Adrenal gland (tissue), 12 donors: ENCODE data around the gene BCL2L1. TPM values are rescaled to one million over a fixed set of nuclear protein-coding genes. Genes with fewer than 3 reads are reported as not detected.

ENCODE experiments used
- DNase-seq, 7 donors: peaks; one replicate each; pipeline ENCODE4 v3.0.0-alpha.2; 2019 to 2020
- H3K27ac ChIP-seq, 5 donors: fragments of 200-600 bp; sonication (generic) in 4 of 5; 1 replicate in 3 of 5; 2 replicates in 2 of 5; pipeline versions ENCODE4 v1.5.1 to v1.8.0; 2016 to 2020; ENCODE audit warnings: mild to moderate bottlenecking in 1 of 5
- H3K27me3 ChIP-seq: fragments of 200-600 bp; 2 replicates; pipeline ENCODE4 v1.8.0; 2021
- H3K36me3 ChIP-seq, 2 donors: fragments of 200-600 bp; replicated peaks in 1 of 2; 1 replicate in 1 of 2; 2 replicates in 1 of 2; pipeline versions ENCODE4 v1.5.1 to v1.8.0; 2018 to 2022
- H3K4me1 ChIP-seq, 2 donors: fragments of 200-600 bp; replicated peaks in 1 of 2; 1 replicate in 1 of 2; 2 replicates in 1 of 2; pipeline versions ENCODE4 v1.5.1 to v1.8.0; 2018 to 2021
- H3K4me3 ChIP-seq, 4 donors: fragments of 200-600 bp; sonication (generic) in 3 of 4; one replicate each; pipeline ENCODE4 v1.5.1; 2016 to 2018
- H3K9me3 ChIP-seq, 3 donors: fragments of 200-600 bp; sonication (generic) in 1 of 3; replicated peaks in 1 of 3; 1 replicate in 2 of 3; 2 replicates in 1 of 3; pipeline versions ENCODE4 v1.5.1 to v1.8.0; 2016 to 2021
- CTCF ChIP-seq, 6 experiments: fragments of 450-650 bp in 4 of 6; fragments of 200-600 bp in 2 of 6; sonication (generic) in 1 of 6; IDR thresholded peaks; 1 replicate in 5 of 6; 2 replicates in 1 of 6; pipeline versions ENCODE4 v1.5.1 to v1.8.0; 2016 to 2021; ENCODE audit warnings: antibody characterized with exemption in 6 of 6, mild to moderate bottlenecking in 2 of 6, moderate library complexity in 1 of 6
- POLR2A ChIP-seq, 2 donors: fragments of 450-650 bp; IDR thresholded peaks; one replicate each; pipeline ENCODE4 v1.6.1; 2017; ENCODE audit warnings: antibody characterized with exemption in 2 of 2, mild to moderate bottlenecking in 2 of 2, moderate library complexity in 1 of 2
- WGBS, 4 donors: extraction: QIAGEN DNeasy Blood & Tissue Kit in 2 of 4; methylation state at CpG; one replicate each; pipeline versions ENCODE4 v1.1.5 to v1.1.7; 2013 to 2017; 5-methylcytosine and 5-hydroxymethylcytosine counted together
- intact Hi-C, 2 donors: fragments of 100-400 bp; cut with DNase I; formaldehyde crosslinking; loops; one replicate each; pipeline versions ENCODE4 v1.14.1 to v1.15.0; 2022 to 2023
- polyA plus RNA-seq, 3 donors: library from polyadenylated mRNA; stranded (reverse); fragments of 200-250 nt in 2 of 3; fragments of 350-450 nt in 1 of 3; fragmentation: Illumina TruSeq in 1 of 3; extraction: RNeasy Lipid Tissue Mini Kit (QIAGEN cat#74804) in 1 of 3; gene quantifications; one replicate each; pipeline ENCODE4 v1.2.3, GENCODE V29; 2013 to 2014
- total RNA-seq, 9 donors: library from RNA; depleted of rRNA in 4 of 9; stranded (reverse); fragments of >200 nt in 4 of 9; fragments of 120-200 nt in 1 of 9; fragmentation: NEBNext Ultra II Directional in 1 of 9; extraction: Animal tissue kit (Norgen Biotek cat#: 25700) in 1 of 9; gene quantifications; one replicate each; pipeline versions ENCODE4 v1.1.0 to v1.2.4, GENCODE V29; 2013 to 2023
- donor health status: healthy with polysubstance abuse.
- donor health status: Bipolar disorder and iron deficiency.
- donor health status: DM: yes; HTN: yes; CAD: no.
- donor health status: DM: no; HTN: no; CAD: no.
- donor health status: DM: no; HTN: no; CAD: no.
- donor health status: DM: yes; HTN: yes; CAD: no.

Gene BCL2L1
- total and polyA plus RNA-seq, 12 donors, result 40.2 to 143 (median 64.4) TPM

GRCh38 chr20:31693987-31694661, 28.5 kb downstream of the BCL2L1 start:
- Histone ChIP-seq H3K27ac (peak overlapping the region in 3 of 5 donors; percentile 34 to 92 (median 78)), H3K36me3 (peaks cover 0 to 6% of the 10 kb centered on the region in 2 donors), H3K27me3 (no peaks in the 10 kb centered on the region), H3K9me3 (no peaks in the 10 kb centered on the region), H3K4me3 (no peak overlapping the region), H3K4me1 (peaks cover 18 to 53% of the 10 kb centered on the region in 2 donors)
- 56 to 96% (median 81%) methylated on average over 2 to 4 of the region's 4 CpGs for WGBS, 4 donors
- intact Hi-C loops, result no loop called here
- DNase-seq, result no peak
- no peak for TF ChIP-seq POLR2A (IDR thresholded peaks at IDR 0.05)
- TF ChIP-seq CTCF (IDR thresholded peaks at IDR 0.05), result no peak

- Histone ChIP-seq H3K27me3 (no peaks in the 10 kb centered on the region), H3K4me1 (peaks cover 10 to 45% of the 10 kb centered on the region in 2 donors), H3K9me3 (no peaks in the 10 kb centered on the region), H3K36me3 (peaks cover 0 to 6% of the 10 kb centered on the region in 2 donors), H3K27ac (no peak overlapping the region), H3K4me3 (no peak overlapping the region)
- WGBS, 4 donors, result 91 to 94% (median 91%) methylated on average over 6 of the region's 6 CpGs
- no peak for DNase-seq
- intact Hi-C loops, result no loop called here
- no peak for TF ChIP-seq POLR2A (IDR thresholded peaks at IDR 0.05)
Observed at GRCh38 chr20:31693402-31693801, 29.3 kb downstream of the BCL2L1 start.

DNA sequence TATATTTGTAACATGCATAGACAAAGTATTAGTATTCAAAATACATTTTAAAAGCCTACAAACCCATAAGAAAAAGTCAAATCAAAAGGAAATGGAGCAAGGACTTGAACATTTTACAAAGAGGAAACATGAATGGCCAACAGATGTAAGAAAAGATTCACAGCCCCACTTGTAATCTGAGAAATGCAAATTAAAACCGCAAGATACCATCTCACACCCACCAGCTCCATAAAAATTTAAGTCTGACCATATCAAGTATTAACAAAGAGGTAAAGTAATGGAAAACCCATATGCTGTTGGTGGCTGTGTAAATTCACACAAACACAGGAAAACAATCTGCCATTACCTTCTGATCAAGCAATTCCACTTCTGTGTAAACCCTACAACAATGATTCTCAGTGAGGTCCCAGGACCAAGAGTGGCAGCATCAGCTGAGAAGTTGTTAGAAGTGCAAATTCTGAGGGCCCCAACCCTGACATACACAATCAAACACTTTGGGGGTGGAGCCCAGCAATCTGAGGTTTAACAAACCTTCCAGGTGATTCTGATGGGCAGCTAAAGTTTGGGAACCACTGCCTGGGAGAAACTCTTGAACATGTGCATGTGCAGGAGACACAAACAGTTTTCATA, 30.9 kb downstream of the BCL2L1 start:
- no peak for DNase-seq
- WGBS, 4 donors, result 57 to 72% (median 67%) methylated on average over 1 of the region's 1 CpG
- Histone ChIP-seq H3K36me3 (peaks cover 0 to 12% of the 10 kb centered on the region in 2 donors), H3K27ac (peak overlapping the region in 2 of 5 donors; percentile 13 to 24), H3K27me3 (no peaks in the 10 kb centered on the region), H3K4me3 (no peak overlapping the region), H3K4me1 (peaks cover 9 to 43% of the 10 kb centered on the region in 2 donors), H3K9me3 (no peaks in the 10 kb centered on the region)
- intact Hi-C loops, result no loop called here
- TF ChIP-seq CTCF (IDR thresholded peaks at IDR 0.05), result no peak

DNA sequence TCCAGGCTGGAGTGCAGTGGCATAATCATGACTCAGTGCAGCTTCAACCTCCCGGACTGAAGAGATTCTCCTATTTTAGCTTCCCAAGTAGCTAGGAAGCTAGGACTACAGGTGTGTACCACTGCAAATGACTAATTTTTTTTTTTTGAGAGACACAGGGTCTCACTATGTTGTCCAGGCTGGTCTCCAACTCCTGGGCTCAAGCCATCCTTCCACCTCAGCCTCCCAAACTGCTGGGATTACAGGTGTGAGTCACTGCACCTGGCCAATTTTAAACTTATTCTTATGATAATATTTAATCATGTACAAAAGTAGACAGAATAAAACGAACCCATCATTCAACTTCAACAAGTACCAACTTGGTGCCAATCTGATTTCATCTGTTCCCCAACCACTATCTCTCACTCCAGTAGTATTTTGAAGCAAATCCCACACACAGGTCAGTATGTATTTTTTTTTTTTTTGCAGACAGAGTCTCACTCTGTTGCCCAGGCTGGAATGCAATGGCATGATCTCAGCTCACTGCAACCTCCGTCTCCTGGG, 32.5 kb downstream of the BCL2L1 start:
- Histone ChIP-seq H3K27ac (peak overlapping the region in 2 of 5 donors; percentile 23 to 34), H3K4me1 (peaks cover 9 to 28% of the 10 kb centered on the region in 2 donors), H3K4me3 (no peak overlapping the region), H3K36me3 (peaks cover 0 to 15% of the 10 kb centered on the region in 2 donors), H3K9me3 (no peaks in the 10 kb centered on the region), H3K27me3 (no peaks in the 10 kb centered on the region)
- TF ChIP-seq POLR2A (IDR thresholded peaks at IDR 0.05), result no peak
- TF ChIP-seq CTCF (IDR thresholded peaks at IDR 0.05), result no peak
- no peak for DNase-seq
- intact Hi-C loops, result no loop called here
- WGBS, 4 donors, result 68 to 75% (median 74%) methylated on average over 3 of the region's 3 CpGs
